Activated CD4-positive, alpha-beta T cell treated with anti-CD3 and anti-CD28 coated beads for 48 hours (primary cell): ENCODE data around the gene ASB7.
"Not testable (repeated sequence)": the region's sequence is repeated elsewhere in the genome, so short reads cannot be mapped to it uniquely, and the experiment has no call there.

ENCODE experiments used
- DNase-seq: peaks from one replicate; pipeline ENCODE4 v3.0.0-alpha.2; 2020

Gene ASB7

GRCh38 chr15:100602064-100602822 is at the start of gene ASB7, which contains the start of gene LINS1:
Gene ASB7, plus strand, starts transcription at chr15:100602589. Its CDS starts 9,628 bp downstream, at chr15:100612217.
Gene LINS1, minus strand, starts transcription at chr15:100602184. Its CDS starts 21,342 bp downstream, at chr15:100580842.
- peak; percentile 100 for DNase-seq

DNA sequence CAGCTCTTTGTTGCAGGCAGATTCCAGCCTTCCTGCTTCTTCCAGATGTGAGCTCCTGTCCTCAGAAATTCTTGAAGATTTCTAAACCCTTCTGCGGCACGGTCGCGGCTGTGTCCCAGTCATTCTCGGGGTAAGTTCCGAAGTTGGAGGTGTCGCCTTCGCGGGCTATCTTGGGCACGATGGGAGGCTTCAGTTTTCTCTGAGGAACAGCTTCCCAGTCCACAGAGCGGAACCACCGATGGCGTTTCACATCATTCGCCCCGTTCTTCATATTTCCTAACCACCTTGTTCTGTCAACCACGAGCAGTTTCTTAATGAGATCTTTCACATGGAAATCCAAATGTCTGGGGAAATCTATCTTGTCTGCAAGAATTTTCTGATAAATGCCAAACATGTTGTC is 48.9 kb upstream of the ASB7 start:
- DNase-seq: no peak

- DNase-seq: no peak
Observed at GRCh38 chr15:100558771-100559254, 43.6 kb upstream of the ASB7 start.

GRCh38 chr15:100559330-100559729 is 43.1 kb upstream of the ASB7 start:
- DNase-seq: no peak

DNA sequence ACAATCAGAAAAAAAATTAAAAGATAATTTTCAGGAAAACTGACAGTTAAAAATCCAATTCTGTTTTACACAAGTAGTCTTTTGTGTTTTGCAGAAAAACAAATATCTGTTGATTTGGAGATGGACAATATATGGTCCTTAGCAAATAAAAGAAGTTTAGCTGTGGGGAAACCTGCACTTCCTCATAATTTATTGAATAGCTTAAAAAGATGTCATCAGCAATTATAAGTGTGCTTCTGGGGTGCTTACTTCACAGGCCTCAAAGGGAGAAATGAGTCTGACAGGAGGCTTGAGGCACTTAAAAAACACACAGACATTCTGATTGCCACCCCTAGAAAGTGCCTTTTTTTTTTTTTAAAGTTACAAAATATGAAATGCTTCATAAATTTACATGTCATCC is 42.1 kb upstream of the ASB7 start:
- DNase-seq: no peak

GRCh38 chr15:100565591-100565990 is 36.8 kb upstream of the ASB7 start:
- DNase-seq: no peak

- no peak for DNase-seq
Observed at GRCh38 chr15:100566850-100567628, 35.4 kb upstream of the ASB7 start.

GRCh38 chr15:100569391-100569790 is 33.0 kb upstream of the ASB7 start:
- no peak for DNase-seq

DNA sequence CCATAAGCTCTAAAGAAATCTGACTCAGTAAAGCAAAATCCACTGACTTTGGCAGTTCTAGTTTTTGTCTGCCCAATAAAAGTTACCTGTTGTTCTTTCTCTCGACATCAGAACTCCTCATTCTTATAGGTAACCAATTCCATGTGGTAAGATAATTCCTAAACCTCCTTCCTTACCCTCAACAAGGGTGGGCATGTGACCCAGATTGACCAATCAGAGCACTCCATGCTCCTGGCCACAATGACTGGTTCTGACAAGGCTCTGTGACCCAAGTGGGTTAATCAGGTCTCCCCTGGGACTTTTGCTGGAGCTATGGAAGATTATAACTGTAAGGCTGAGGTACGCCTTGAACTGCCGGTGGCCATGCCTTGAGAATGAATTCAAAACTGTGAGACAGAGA is 32.1 kb upstream of the ASB7 start:
- no peak for DNase-seq

GRCh38 chr15:100570735-100571313 is 31.6 kb upstream of the ASB7 start:
- DNase-seq: no peak

DNA sequence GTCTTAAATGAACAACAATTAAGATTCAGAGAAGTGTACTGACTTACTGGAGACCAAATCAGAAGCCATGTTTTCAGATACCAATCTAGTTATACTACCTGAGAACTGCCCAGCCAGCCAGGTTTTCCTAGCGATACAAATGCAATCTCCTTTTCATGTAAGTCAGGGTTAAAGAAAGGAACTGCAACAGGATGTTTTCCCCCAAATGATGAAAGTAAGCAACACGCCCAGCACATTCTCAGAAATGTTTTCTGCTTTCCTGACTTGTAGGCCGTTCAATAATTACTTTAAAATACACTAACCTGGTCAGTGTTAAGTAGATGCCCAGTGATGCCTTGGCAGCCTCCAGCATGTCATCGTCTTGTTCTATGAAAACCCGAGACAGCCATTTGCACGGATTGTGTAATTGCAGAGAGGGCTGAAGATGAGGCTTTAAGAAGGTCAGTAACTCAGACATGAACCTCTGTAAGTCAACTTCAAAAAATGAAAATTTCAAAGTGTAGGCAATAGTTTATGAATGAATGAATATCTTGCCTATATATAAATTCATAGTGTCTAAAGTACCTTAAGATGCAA is 30.7 kb upstream of the ASB7 start:
- no peak for DNase-seq

GRCh38 chr15:100572362-100572983 is 29.9 kb upstream of the ASB7 start:
- no peak for DNase-seq

GRCh38 chr15:100573526-100573925 is 28.9 kb upstream of the ASB7 start:
- no peak for DNase-seq

- DNase-seq: no peak
Observed at GRCh38 chr15:100580414-100580813, 22.0 kb upstream of the ASB7 start.

GRCh38 chr15:100588638-100589242 is 13.6 kb upstream of the ASB7 start:
- no peak for DNase-seq

- DNase-seq: not testable (repeated sequence)
Observed at GRCh38 chr15:100591163-100591562, 11.2 kb upstream of the ASB7 start.

- DNase-seq: no peak
Observed at GRCh38 chr15:100591835-100592234, 10.6 kb upstream of the ASB7 start.

DNA sequence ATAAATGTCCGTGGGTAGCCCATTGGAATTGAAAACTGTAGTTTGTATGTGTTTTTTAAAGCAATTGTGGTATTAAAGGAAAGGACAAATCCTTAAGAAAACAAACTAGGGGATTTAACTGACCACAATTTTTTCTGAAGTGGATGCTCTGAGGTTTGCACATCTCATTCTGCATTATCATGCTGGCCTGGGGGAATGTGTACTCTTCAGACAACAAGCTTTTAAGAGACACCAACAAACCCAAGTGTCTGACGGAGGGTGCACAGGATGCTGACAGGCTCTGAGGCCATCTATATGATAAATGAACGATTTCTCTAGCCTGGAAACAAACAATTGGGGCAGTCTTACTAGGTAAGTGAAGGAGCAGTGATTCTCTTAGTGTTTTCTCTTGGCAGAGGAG is 9.5 kb upstream of the ASB7 start:
- no peak for DNase-seq

GRCh38 chr15:100593431-100593830 is 9.0 kb upstream of the ASB7 start:
- DNase-seq: no peak

DNA sequence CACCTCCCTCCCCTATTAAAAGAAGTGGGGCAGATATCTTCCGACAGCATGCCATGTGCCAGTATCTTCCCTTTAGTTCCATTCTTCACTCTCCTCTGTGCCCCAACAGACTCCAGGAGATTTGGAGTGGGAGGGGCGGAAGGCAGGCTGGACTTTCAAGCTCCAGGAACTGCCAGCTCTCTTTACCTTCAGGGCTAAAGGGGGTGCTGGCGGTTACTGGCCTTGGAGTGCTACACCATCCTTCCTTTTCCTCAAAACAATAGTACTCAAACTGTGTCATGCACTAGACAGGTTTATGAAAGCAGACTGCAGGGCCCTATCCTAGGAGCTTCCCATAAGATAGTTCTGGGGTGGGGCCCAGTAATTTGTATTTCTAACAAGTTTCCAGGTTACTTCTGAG is 6.4 kb upstream of the ASB7 start:
- DNase-seq: peak; percentile 26

- DNase-seq: peak; percentile 96
Observed at GRCh38 chr15:100596792-100597191, 5.6 kb upstream of the ASB7 start.

GRCh38 chr15:100597862-100598261 is 4.5 kb upstream of the ASB7 start:
- no peak for DNase-seq
